Astrocyte of the spinal cord (primary cell): Measurements from ENCODE around the gene KDM3B.

ENCODE experiments used
- DNase-seq: peaks from one replicate; pipeline ENCODE4 v3.0.0; 2011; ENCODE audit warnings: low read depth, low spot score
- H3K4me3 ChIP-seq: 2 replicates; pipeline ENCODE4 v1.5.1; 2011; ENCODE audit warnings: low read depth, mild to moderate bottlenecking, low read length, moderate library complexity
- CTCF ChIP-seq: IDR thresholded peaks from 2 replicates; pipeline ENCODE4 v1.5.1; 2012; ENCODE audit warnings: low read depth, mild to moderate bottlenecking, low read length, inconsistent platforms
- in situ Hi-C: cut with HindIII; loops from 2 replicates; pipeline ENCODE4 v1.10.0; 2017; ENCODE audit warnings: low sequenced_read_pairs

KDM3B gene

GRCh38 chr5:138466125-138466899, 113.8 kb downstream of the KDM3B start:
- in situ Hi-C loops: no loop called here
- H3K4me3 ChIP-seq: peak overlapping the region; percentile 55
- DNase-seq: peak; percentile 22
- no peak for TF ChIP-seq CTCF

GRCh38 chr5:138466900-138467710, 114.6 kb downstream of the KDM3B start:
- peak; percentile 9 for DNase-seq
- H3K4me3 ChIP-seq: peak overlapping the region; percentile 55
- in situ Hi-C loops: no loop called here
- no peak for TF ChIP-seq CTCF

- TF ChIP-seq CTCF: no peak
Measured at GRCh38 chr5:138467711-138468132, 115.2 kb downstream of the KDM3B start.

GRCh38 chr5:138468133-138468965, 115.9 kb downstream of the KDM3B start:
- no peak overlapping the region for H3K4me3 ChIP-seq
- DNase-seq: peak; percentile 30
- in situ Hi-C loops: no loop called here
- no peak for TF ChIP-seq CTCF

More at GRCh38 chr5:138467711-138468132, 115.2 kb downstream of the KDM3B start:
- DNase-seq: no peak
- in situ Hi-C loops: no loop called here
- peak overlapping the region; percentile 2 for H3K4me3 ChIP-seq

DNA sequence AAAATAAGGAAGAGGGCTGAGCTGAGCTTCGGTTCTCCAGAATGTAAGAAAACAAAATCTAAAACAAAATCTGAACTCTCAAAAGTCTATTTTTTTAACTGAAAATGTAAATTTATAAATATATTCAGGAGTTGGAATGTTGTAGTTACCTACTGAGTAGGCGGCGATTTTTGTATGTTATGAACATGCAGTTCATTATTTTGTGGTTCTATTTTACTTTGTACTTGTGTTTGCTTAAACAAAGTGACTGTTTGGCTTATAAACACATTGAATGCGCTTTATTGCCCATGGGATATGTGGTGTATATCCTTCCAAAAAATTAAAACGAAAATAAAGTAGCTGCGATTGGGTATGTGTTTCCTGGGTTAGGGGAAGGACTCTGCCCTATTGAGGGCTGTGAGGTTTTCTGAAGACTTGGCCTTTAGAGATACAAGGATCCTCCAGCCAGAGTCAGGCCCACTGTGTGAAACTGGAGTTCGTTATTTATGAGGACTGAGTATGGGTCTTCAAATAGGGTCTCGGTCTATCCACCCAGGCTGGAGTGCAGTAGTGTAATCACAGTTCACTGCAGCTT, 116.6 kb downstream of the KDM3B start:
- no peak for TF ChIP-seq CTCF
- no peak overlapping the region for H3K4me3 ChIP-seq
- DNase-seq: no peak
- in situ Hi-C loops: no loop called here
